GM20431 (cell line): ENCODE measurements around the gene PDE3B.
"Not testable (repeated sequence)": the region's sequence is repeated elsewhere in the genome, so short reads cannot be mapped to it uniquely, and the experiment has no call there.

Source experiments
- in situ Hi-C: fragments of 300-500 bp; cut with MseI, MboI; formaldehyde crosslinking; loops from one replicate; pipeline ENCODE4 v1.15.0; 2020; ENCODE audit warnings: low sequenced_read_pairs; ENCODE audit not compliant: unreplicated experiment

PDE3B gene

DNA sequence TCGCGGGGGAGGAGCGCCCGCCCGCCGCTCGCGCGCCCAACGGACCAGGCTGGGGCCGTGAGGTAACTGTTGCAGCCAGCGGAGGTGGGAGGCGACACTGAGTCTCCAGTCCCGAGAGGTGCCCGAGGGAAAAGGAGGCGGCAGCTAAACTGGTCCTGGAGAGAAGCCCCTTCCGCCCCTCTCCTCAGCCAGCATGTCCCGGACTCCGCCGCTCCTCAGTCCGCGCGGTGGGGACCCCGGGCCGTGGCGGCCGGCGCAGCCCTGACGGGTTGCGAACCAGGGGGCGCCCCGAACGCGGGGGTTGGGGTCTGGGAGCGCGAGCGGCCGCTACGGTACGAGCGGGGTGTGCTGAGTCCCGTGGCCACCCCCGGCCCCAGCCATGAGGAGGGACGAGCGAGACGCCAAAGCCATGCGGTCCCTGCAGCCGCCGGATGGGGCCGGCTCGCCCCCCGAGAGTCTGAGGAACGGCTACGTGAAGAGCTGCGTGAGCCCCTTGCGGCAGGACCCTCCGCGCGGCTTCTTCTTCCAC lies at the start of gene PDE3B:
Gene PDE3B (plus strand): TSS at position 108 of the 529 bp plus-strand sequence. CDS start 272 bp downstream, at position 380.
- in situ Hi-C loops = no loop called here

DNA sequence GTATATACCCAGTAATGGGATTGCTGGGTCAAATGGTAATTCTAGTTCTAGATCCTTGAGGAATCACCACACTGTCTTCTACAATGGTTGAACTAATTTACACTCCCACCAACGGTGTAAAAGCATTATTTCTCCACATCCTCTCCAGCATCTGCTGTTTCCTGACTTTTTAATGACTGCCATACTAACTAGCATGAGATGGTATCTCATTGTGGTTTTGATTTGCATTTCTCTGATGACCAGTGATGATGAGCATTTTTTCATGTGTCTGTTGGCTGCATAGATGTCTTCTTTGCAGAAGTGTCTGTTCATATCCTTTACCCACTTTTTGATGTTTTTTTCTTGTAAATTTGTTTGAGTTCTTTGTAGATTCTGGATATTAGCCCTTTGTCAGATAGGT lies 48.3 kb upstream of the PDE3B start:
- in situ Hi-C loops = not testable (repeated sequence)

DNA sequence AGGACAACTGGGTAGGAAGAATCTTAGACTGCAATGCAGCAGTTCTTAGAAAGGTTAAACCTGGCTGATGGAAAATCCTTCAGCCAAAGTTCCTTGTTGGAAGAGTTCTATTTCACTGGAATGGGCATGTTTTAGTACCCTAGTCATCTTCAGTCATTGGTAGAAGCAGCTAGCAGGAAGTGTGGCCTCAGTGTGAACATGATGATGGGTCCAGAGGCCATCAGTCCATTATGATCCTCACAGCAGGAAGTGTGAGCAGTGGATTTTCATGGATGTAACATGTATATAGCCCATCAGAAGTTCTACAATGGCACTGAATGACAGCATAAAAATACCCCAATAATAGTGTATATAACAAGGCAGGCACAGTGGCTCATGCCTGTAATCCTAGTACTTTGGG lies 35.9 kb upstream of the PDE3B start:
- in situ Hi-C loops = no loop called here

DNA sequence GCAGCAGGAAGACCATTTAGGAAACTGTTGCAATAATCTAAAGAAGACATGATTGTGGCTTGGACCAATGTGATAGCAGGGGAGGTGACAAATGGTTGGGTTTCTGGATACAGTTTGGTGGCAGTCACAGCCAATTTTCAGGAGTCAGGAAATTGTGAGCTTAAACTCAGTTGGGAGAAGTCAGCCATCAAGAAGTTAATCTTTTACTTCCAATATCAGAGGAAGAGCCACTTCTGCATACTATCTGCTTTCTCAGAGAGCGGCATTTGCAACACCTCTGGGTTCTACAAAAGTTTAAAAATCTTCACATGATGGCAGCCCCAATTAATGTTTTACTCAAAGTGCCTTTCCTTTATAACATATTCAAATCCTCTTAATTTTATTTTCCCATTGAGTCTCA lies 33.7 kb upstream of the PDE3B start:
- in situ Hi-C loops = no loop called here

DNA sequence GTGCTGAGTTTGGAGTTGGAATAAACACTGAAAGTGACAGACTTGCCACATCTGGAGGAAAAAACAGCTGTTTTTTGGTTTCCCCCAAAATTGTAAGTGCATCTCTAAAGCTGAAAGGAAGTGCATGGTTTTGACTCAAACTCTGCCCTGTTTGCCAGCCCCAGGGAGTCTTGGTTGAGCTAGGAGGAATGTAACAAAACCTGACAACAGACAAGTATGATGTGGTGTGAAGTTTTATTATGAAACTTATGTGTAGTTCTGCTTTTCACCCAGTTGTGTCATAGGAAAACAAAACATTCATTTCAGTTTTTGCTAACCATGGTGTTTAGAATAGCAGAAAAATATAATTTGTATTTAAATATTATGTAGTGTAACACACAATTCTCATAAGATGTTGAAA lies 31.7 kb upstream of the PDE3B start:
- in situ Hi-C loops = no loop called here

DNA sequence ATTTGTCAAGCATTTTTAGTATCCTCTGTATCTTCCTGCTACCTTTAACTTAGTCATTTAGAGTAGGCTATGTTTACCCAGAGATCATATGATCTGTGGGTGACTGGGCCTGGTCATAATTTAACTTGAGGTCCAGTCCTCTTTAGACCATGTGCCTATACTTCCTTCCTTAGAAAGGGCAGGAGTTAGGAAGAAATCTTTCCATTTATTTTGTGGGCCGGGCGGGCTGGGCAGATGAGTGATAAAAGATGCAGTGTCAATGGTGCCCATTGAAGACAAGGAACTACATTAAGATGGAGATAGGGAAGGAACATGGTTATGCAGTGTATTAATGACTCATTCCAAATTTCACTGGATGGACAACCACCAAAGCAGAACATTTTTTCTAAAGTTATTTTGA lies 30.9 kb upstream of the PDE3B start:
- in situ Hi-C loops = no loop called here

DNA sequence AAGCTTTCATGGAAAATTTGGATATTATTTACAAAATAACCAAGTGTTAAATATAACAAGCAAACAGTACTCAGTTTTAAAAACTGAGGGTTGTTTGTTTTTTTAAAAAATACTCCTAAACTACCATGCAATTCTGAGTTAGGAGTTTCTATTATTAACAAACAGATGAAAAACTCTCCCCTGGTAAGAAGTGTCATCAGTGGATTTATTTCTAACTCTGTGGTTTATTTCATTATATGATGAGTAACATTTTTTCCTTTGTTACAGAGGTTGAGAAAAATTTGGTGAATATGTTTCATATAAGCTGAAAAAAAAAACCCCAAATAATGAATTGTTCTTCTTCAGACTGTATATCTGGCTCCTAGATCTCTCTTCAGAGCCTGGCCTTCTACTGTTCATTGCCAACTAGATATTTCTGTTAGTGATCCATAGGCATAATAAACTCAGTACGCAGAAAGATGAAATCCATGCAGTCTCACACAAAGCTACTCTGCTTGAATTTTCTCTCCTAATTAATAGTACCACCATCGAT lies 29.4 kb upstream of the PDE3B start:
- in situ Hi-C loops = no loop called here

DNA sequence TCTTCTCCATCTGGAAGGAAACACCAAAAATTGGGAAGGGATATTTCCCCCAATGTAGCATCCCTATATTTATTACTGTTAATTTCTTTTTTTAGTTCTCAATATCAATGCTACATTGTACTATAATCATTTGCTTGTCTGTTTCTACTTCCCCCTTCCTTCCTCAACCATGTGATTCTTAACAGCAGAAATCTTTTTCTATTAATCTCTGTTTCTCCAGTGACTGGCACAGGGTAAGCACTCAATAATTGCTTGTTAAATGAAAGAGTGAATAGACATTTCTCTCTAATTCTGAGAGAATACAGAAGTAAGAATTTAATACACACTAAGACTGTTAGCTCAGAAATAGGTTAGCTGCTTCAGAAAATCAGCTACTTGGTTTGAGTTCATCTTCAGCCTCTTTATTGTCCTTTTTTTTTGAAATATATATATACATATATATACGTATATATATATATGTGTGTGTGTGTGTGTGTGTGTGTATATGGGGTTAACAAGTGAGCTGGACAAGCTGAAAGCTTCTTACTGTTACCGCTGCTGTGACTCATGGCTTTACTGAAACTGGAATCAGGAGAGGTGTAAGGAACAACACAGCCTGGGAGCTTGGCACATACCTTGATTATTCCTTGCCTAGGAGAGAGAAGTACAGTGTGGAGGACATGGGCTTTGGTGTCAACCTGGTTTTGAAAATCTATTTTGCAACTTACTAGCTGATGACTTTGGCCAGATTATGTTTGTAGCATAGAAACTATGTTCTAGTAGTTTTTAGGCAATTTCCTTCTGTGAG lies 26.2 kb upstream of the PDE3B start:
- in situ Hi-C loops = no loop called here

DNA sequence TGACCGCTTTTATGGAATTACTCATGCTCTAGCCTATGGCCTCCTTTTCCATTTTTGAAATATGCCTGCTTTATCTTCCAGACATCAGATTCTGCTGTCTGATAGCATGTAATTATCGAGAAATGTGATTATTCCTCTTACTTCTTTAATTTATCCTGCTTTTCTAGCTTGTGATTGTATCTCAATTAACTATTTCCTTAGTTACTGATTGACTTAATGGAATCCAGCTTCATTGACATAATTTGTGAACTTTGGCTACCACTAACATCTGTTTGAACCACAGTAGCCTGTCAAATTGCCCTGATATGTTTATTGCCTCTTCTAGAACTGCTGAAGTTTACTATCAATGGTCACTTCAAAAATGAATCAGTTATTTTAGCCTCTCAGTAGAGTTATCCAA lies 25.5 kb upstream of the PDE3B start:
- in situ Hi-C loops = no loop called here

DNA sequence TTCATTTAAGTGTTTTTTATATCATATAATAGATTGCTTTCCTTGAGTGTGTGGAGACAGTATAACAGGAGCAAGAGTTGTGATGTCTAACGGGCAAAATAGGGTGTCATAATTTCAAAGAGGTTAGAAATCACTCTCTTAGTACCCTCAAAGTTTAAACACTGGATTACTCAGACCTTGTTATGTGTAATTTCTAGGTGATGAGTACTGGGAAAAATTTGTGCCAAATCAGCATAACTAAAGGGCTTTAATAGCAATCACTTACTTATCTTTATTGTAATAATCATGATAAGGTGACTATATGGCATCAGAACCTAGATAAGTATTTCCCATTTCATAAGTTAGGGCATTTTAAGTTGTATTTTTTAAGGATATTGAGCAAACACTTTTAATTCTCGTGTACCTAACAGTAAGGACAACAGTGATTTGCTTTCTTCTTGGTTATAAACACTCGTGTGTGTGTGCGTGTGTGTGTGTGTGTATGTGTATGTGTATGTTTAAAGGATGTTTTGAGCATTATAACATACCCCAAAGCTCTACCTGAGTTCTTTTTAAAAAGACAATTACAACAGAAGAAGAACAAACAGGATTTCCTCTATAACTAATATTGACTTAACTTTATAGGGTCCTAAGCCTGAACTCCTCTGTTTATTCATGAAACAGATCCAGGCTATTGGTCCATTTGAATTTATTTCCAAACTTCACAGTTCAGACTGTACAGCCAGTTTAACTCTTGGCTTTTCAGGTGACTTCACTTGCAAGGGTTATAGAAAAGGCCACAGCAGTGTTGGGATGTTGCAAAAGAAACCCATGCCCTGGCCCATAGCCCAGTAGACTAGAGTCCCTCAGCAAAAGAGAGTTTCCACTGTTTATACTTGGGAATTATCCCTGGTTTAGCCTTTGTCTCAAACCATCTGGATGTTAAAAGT lies 23.7 kb upstream of the PDE3B start:
- in situ Hi-C loops = no loop called here

DNA sequence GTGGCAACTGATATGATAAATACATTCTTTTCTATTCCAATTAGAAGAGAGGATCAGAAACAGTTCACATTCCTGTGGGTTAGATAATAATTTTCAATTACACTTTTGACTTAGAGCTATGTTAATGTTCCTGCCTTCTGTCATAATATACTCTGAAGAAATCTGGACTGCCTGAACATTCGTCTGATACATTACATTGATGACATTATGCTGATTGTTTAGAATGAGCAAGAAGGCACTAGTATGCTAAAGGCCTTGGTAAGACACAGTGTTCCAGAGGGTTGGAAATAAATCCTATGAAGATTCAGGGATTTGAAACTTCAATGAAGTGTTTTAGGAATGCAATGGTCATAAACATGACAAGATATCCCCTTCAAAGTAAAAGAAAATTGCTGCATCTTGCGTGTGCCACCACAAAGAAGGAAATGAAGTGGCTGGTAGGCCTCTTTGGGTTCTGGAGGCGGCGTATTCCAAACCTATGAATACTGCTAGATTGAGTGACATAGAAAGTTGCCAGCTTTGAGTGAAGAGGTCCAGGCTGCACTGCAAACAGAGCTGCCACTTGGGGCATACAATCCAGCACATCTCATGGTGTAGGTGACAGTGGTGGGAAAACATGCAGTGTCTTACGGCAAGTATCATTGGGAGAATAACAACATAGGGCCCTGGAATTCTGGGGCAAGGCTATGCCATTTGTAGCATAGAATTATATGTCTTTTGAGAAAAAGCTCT lies 21.2 kb upstream of the PDE3B start:
- in situ Hi-C loops = no loop called here

DNA sequence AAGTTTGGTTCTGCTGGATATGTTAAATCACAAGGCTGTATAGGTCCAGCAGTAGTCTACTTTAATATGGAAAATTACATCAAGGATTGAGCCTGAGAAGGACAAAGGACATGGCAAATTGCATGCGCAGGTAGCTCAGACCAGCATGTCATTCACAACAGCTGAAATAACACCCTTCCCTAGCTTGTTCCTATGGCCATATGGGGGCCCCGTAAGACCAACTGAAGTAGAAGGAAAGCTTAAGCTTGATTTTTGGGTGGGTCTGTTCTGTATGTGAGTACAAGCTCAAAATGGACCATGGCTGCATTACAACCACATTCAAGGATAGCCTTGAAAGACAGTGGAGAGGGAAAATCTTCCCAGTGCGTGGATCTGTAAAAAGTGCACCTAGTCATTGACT lies 20.6 kb upstream of the PDE3B start:
- in situ Hi-C loops = no loop called here

DNA sequence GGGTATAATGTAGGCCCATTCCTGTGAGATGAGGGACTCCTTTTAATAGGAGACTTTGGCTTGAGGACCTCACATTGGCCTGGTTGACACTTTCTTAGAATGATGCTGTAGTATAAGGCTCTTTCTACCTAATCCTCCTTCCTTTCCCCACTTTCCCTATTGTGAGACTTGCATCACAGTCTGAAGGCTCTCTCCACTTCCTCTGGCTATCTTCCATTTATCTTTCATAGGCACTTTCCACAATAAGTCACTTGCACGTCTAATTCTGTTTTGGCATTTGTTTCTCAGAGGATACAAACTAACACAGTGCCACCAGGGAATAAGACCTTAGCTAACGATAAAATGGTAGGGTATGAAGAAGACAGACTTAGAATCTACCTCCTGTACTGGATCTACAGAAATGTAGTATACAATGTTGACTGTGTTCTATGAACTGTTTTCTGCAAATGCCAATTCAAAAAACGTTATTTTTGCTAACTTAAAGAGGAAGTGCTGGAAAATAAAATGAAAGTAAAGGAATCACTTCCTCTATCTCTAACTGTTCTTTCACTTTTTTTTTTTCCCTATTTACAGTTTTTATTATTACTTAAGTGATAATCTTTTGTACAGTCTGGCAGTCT lies 17.9 kb upstream of the PDE3B start:
- in situ Hi-C loops = no loop called here

DNA sequence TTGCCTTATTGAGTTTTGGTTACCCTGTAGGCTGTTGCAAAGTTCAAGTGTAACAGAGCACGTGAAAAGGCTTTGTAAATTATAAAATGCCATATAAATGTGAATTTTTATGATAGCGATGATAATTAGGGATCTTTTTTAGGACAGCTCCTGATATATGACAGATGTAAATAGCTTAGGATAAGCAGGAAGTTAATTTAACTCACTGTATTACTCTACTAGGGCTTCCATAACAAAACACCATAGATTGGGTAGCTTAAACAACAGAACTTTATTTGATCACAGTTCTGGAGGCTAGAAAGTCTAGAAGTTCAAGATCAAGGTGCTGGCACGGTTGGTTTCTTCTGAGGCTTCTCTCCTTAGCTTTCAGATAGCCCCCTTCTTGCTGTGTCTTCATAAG lies 17.0 kb upstream of the PDE3B start:
- in situ Hi-C loops = no loop called here

DNA sequence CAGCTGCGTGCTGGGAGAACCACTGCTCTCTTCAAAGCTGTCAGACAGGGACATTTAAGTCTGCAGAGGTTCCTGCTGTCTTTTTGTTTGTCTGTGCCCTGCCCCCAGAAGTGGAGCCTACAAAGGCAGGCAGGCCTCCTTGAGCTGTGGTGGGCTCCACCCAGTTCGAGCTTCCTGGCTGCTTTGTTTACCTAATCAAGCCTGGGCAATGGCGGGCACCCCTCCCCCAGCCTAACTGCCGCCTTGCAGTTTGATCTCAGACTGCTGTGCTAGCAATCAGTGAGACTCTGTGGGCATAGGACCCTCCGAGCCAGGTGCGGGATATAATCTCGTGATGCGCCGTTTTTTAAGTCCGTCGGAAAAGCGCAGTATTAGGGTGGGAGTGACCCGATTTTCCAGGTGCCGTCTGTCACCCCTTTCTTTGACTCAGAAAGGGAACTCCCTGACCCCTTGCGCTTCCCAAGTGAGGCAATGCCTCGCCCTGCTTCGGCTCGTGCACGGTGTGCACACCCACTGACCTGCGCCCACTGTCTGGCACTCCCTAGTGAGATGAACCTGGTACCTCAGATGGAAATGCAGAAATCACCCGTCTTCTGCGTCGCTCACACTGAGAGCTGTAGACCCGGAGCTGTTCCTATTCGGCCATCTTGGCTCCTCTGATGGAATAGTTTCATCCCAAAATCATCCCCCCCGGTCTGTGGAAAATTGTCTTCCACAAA lies 9.9 kb upstream of the PDE3B start:
- in situ Hi-C loops = not testable (repeated sequence)

DNA sequence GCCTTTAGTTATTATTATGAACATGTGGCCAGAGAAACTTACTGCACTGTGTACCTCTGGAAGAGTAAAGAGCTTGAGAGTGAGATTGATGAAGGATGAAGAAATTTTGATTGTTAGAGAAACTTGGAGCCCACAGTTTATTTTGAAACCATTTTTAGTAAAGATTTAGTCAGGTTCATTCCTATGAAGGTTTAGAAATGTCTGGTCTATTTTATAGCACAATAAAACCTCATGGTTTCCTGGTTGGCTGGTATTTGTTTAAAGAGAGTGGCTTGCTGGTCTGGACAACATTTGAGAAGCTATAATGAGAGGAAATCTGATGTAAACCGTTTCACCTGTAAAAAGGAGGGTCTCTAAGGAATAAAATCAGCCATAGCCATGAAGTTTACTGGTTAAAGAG lies 8.8 kb upstream of the PDE3B start:
- in situ Hi-C loops = no loop called here

DNA sequence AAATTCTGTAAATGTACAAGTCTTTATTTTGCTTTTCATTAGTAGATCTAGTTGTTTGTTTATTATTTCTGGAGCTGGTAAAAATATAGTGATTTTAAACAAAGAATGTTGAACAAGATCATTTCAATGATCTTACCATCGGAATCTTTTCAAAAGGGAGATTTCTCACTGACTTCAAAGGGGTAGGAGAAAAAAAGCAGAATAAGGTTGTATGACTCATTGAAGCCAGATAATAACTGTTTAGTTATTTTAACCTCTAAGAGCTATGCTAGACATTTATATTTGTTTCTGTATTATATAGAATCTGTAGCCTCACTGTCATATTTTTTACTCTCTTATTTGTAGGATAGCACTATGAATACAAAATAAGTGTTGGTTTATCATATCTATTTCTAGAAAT lies 8.1 kb upstream of the PDE3B start:
- in situ Hi-C loops = no loop called here

DNA sequence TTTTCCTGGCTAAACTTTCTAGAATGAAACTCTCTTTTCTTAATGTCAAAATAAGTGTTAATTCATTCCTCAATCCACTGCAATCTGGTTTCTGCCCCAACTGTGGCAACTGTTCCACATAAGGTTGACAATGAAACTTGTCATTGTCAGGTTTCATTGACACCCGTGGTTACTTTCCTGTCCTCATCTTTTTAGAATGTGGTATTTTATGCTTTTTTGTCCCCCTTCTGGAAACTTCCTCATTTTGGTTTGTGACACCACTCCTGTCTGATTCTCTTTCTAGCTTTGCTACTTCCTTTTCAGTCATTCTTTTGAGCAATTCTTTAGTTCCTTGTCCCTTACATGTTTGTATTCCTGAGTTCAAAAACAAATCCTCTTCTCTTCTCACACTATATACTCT lies 7.5 kb upstream of the PDE3B start:
- in situ Hi-C loops = no loop called here

DNA sequence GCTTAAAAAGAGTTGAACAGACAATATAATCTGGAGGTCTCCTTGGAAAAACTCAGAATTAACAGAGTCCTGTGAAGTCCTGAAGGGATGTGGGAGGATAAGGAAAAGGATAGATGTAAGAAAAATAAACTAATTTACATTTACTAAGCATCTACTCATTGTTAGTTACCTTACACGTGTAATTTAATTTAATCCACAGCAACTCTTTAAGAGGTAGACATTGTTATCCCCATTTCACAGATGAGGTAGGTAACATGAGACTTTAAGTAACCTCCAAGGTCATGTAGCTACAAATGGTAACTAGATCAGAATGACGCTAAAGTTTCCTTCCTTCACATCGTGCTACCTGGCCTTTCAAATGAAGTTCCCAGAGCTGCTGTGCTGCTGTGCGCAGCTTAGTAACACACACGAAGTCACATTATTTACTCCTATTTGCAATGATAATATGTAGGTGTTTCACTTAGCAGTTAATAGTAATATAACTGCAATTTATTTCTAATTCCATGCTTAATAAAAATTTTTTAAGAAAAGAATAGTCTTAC lies 5.7 kb upstream of the PDE3B start:
- in situ Hi-C loops = no loop called here
